ENCODE data around the gene C6orf136.

Gene C6orf136

GRCh38 chr6:30611150-30611855 lies 35.6 kb upstream of the C6orf136 start:
- H3K27ac ChIP-seq (ENCODE audit: low read depth, low read length), result no peak overlapping the region

DNA sequence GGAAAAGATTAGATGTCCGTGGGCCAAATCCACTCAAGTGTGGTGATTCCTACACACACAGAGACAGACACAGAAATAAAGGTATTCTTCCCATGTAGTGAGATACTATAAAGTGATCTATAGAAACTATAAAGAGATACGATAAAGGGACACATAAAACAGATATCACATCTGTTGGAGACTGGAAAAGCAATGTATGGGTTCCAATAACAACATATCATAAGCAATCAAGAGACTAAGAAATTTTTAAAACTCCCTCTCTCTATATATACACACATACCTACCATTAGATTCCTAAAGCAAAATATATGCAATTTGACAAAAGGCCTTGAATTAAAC lies 35.1 kb upstream of the C6orf136 start:
- Histone ChIP-seq H3K27me3 (ENCODE audit: control insufficient read depth, insufficient read depth, low read length) (no peaks in the 10 kb centered on the region), H3K27ac (ENCODE audit: low read depth, low read length) (no peak overlapping the region), H3K4me3 (ENCODE audit: low read depth, low read length) (no peak overlapping the region), H3K9ac (ENCODE audit: low read length) (no peak overlapping the region), H3K9me3 (ENCODE audit: control insufficient read depth, insufficient read depth, low read depth, low read length) (no peaks in the 10 kb centered on the region), H3K36me3 (ENCODE audit: control insufficient read depth, insufficient read depth, low read length) (peaks cover 73% of the 10 kb centered on the region), H3K4me1 (ENCODE audit: control insufficient read depth, insufficient read depth, low read length) (peaks cover 19% of the 10 kb centered on the region)

More at GRCh38 chr6:30611150-30611855, 35.6 kb upstream of the C6orf136 start:
- Histone ChIP-seq H3K4me3 (ENCODE audit: low read depth, low read length) (no peak overlapping the region), H3K27me3 (ENCODE audit: control insufficient read depth, insufficient read depth, low read length) (no peaks in the 10 kb centered on the region), H3K9me3 (ENCODE audit: control insufficient read depth, insufficient read depth, low read depth, low read length) (no peaks in the 10 kb centered on the region), H3K9ac (ENCODE audit: low read length) (no peak overlapping the region), H3K4me1 (ENCODE audit: control insufficient read depth, insufficient read depth, low read length) (peaks cover 19% of the 10 kb centered on the region), H3K36me3 (ENCODE audit: control insufficient read depth, insufficient read depth, low read length) (peaks cover 73% of the 10 kb centered on the region)

DNA sequence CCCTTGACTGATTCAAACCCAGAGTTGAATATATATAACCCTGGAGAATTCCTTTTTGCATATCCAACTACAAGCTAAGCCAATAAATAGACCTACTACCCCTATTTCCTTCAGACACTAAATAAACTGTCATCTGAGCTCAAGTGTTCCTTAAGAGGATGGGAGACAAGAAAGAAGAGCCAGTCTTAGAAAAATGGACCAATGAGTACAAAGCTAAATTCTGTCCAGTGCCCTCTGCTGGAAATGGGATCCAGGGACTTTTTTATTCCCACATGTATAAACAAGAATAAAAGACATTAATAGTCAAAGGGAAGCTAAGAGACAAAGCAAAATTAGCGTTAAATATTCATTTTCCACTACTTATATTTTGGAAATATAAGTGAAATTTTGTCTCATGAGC lies 34.7 kb upstream of the C6orf136 start:
- H3K36me3 ChIP-seq (ENCODE audit: control insufficient read depth, insufficient read depth, low read length), result peaks cover 71% of the 10 kb centered on the region

DNA sequence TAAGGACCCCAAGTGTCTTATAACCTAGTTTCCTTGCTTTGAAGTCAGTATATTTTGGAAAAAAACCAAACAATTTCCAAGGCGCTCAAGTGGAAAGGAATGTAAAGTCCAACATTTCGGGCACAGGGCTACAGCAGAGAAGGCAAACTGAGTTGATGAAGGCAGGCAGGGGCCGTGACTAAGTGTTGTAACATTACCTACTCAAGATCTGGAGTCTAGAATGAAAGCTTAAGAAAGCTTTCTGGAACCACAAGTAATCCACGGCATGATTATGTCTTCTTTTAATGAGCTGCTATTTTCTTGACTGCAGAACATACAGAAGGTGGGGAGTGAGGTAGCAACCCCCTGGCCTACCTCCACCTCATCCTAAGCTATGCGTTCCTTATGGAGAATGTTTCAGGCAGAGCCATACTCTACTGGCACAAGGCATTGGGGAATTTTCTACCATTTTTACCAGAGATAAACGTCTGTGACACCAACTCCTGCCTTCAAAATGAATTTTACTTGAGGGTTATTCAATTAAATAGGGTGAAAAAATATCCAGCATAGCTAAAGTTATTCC lies 34.2 kb upstream of the C6orf136 start:
- no peak overlapping the region for H3K9ac ChIP-seq (ENCODE audit: low read length)
- H3K4me1 ChIP-seq (ENCODE audit: control insufficient read depth, insufficient read depth, low read length), result peaks cover 19% of the 10 kb centered on the region
- no peaks in the 10 kb centered on the region for H3K9me3 ChIP-seq (ENCODE audit: control insufficient read depth, insufficient read depth, low read depth, low read length)
- no peak overlapping the region for H3K4me3 ChIP-seq (ENCODE audit: low read depth, low read length)
- H3K27me3 ChIP-seq (ENCODE audit: control insufficient read depth, insufficient read depth, low read length), result no peaks in the 10 kb centered on the region
- H3K36me3 ChIP-seq (ENCODE audit: control insufficient read depth, insufficient read depth, low read length), result peaks cover 65% of the 10 kb centered on the region
- no peak overlapping the region for H3K27ac ChIP-seq (ENCODE audit: low read depth, low read length)

More for the DNA sequence above, 34.7 kb upstream of the C6orf136 start:
- Histone ChIP-seq H3K9me3 (ENCODE audit: control insufficient read depth, insufficient read depth, low read depth, low read length) (no peaks in the 10 kb centered on the region), H3K4me1 (ENCODE audit: control insufficient read depth, insufficient read depth, low read length) (peaks cover 19% of the 10 kb centered on the region), H3K27ac (ENCODE audit: low read depth, low read length) (no peak overlapping the region), H3K9ac (ENCODE audit: low read length) (no peak overlapping the region), H3K4me3 (ENCODE audit: low read depth, low read length) (no peak overlapping the region), H3K27me3 (ENCODE audit: control insufficient read depth, insufficient read depth, low read length) (no peaks in the 10 kb centered on the region)

DNA sequence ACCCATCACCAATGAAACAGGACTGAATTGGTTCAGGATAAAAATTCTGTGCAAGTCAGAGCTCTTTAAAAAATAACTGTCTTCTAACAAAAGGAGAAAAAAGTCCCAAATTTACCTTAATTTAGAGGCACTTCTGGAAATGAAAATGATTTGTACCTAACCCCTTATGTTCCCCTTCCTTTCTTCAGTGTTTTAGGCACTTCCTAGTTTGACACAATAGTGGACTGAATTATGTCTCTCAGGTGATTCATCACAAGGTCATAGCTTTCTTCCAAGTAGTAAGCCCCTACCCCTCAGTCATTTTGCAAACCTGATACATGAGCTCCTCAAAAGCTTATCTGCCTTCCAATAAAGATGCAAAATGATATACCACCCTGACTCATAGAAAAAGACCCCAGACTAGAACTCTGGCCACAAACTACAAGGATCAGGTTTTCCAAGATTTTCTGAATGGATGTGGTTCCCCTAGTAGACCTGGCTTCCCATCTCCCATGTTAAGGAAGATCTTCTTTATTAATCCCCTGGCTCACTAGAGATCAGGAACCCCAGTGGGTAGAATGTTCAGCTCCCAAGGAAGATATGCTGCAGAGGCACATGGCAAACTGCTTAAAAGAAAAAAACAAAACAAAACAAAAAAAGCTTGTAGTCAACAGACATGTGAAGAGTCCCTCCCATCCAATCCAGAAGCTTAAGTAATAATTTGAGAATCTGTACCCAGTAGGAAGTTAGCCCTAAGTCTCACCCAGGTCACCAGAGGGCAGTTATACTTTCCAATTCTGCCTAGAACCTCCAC lies 33.5 kb upstream of the C6orf136 start:
- H3K9ac ChIP-seq (ENCODE audit: low read length), result no peak overlapping the region
- no peak overlapping the region for H3K4me3 ChIP-seq (ENCODE audit: low read depth, low read length)

DNA sequence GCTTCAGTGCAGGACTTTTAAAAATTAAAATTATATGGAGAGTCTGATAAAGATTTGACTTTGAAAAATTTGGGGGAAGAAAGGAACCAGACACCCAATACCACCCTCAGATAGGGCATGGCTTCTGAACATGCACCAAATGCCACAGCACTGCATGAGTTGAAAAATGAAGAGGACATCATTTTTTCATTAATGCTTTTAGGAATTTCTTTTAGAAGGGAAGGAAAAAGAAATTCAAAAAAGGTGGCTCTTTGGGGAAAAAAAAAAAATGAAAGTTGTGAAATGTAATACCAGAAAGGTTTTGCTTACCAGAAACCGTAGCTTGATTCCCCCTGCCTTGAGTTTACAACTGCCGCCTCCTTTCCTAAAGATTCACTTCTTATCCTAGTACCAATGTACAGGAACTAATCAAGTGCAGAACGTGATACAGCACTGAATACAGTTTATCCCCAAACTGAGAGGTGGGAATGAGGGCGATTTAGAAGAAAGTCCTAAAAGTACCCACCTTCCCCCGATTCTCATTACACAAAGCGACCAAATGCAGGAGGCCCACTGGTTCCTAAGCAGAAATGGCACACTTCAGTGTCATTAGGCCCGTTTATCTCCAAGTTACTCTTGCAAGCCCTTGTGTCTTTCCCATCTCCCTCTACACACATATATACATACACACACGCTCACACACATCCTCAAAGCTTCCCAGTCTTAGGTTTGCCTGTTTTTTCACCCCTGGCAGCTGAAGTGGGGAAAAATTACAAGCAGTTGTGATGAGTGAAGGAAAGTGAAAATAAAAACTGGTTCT lies 32.7 kb upstream of the C6orf136 start:
- Histone ChIP-seq H3K9me3 (ENCODE audit: control insufficient read depth, insufficient read depth, low read depth, low read length) (no peaks in the 10 kb centered on the region), H3K27me3 (ENCODE audit: control insufficient read depth, insufficient read depth, low read length) (no peaks in the 10 kb centered on the region), H3K27ac (ENCODE audit: low read depth, low read length) (peak overlapping the region; percentile 23; the same call in 1 of the 2 replicates), H3K36me3 (ENCODE audit: control insufficient read depth, insufficient read depth, low read length) (peaks cover 52% of the 10 kb centered on the region), H3K4me1 (ENCODE audit: control insufficient read depth, insufficient read depth, low read length) (peaks cover 23% of the 10 kb centered on the region), H3K9ac (ENCODE audit: low read length) (peak overlapping the region; percentile 44), H3K4me3 (ENCODE audit: low read depth, low read length) (peak overlapping the region; percentile 82)

More for the DNA sequence above, 33.5 kb upstream of the C6orf136 start:
- Histone ChIP-seq H3K9me3 (ENCODE audit: control insufficient read depth, insufficient read depth, low read depth, low read length) (no peaks in the 10 kb centered on the region), H3K27ac (ENCODE audit: low read depth, low read length) (no peak overlapping the region), H3K27me3 (ENCODE audit: control insufficient read depth, insufficient read depth, low read length) (no peaks in the 10 kb centered on the region), H3K4me1 (ENCODE audit: control insufficient read depth, insufficient read depth, low read length) (peaks cover 21% of the 10 kb centered on the region), H3K36me3 (ENCODE audit: control insufficient read depth, insufficient read depth, low read length) (peaks cover 59% of the 10 kb centered on the region)

DNA sequence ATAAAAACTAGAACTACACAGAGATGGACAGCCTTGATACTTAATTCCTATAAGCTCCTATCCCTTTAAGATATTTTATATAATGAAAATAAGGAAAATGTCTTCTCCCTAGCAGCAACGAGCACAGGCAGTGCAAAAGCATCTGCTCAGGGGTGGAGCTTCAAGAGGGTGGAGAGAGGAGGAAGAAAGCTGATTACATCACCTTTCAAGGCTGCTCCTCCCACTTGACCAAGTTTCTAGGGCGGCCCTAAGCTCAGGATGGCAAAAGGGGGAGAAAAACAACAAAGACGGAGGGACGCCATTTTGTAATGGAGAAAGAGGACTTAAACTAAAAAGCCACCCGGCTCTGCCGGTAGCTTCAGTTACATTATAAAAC lies 32.1 kb upstream of the C6orf136 start:
- Histone ChIP-seq H3K4me3 (ENCODE audit: low read depth, low read length) (peak overlapping the region; percentile 82), H3K9me3 (ENCODE audit: control insufficient read depth, insufficient read depth, low read depth, low read length) (no peaks in the 10 kb centered on the region), H3K4me1 (ENCODE audit: control insufficient read depth, insufficient read depth, low read length) (peaks cover 23% of the 10 kb centered on the region), H3K9ac (ENCODE audit: low read length) (peak overlapping the region; percentile 98), H3K36me3 (ENCODE audit: control insufficient read depth, insufficient read depth, low read length) (peaks cover 52% of the 10 kb centered on the region), H3K27me3 (ENCODE audit: control insufficient read depth, insufficient read depth, low read length) (no peaks in the 10 kb centered on the region), H3K27ac (ENCODE audit: low read depth, low read length) (peak overlapping the region; percentile 96)

DNA sequence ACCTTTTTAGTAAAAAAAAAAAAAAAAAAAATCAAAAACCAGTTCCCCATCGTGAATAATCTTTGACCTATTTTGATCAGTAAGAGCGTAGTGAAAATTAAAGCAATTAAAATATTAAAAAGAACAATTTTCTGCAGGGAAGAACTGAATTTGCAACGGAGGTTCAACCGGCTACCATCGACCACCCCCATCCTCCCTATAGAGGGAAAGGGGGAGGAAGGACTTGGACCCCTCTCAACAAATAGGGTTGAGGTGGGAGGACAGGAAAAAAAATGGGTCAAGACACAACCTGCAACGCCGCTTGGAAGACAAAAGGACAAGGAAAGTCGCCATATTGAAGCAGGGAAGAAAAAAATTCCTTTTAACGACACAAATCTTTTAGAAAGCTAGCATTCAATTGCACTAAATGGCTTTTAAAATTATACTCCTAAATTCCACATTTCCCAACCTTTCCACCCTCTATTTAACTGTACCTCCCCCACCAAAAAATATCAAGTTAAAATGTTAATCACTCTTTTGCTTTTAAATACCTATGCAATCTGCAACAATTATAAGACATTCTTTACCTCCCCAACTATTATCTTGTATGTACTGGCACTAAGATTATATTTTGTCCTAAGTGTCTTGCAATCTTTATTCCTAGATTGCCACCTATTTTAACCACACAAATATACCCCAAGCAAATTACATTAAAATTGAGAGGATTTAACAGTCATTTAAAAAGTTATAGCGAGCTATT lies 31.5 kb upstream of the C6orf136 start:
- H3K4me3 ChIP-seq (ENCODE audit: low read depth, low read length), result peak overlapping the region; percentile 82
- H3K27me3 ChIP-seq (ENCODE audit: control insufficient read depth, insufficient read depth, low read length), result no peaks in the 10 kb centered on the region
- H3K4me1 ChIP-seq (ENCODE audit: control insufficient read depth, insufficient read depth, low read length), result peaks cover 23% of the 10 kb centered on the region
- H3K36me3 ChIP-seq (ENCODE audit: control insufficient read depth, insufficient read depth, low read length), result peaks cover 46% of the 10 kb centered on the region
- peak overlapping the region; percentile 96 for H3K27ac ChIP-seq (ENCODE audit: low read depth, low read length)
- no peaks in the 10 kb centered on the region for H3K9me3 ChIP-seq (ENCODE audit: control insufficient read depth, insufficient read depth, low read depth, low read length)
- peak overlapping the region; percentile 98 for H3K9ac ChIP-seq (ENCODE audit: low read length)

GRCh38 chr6:30615958-30616810 lies 30.7 kb upstream of the C6orf136 start:
- H3K9ac ChIP-seq (ENCODE audit: low read length), result peak overlapping the region; percentile 98
- peak overlapping the region; percentile 96 for H3K27ac ChIP-seq (ENCODE audit: low read depth, low read length)
- H3K9me3 ChIP-seq (ENCODE audit: control insufficient read depth, insufficient read depth, low read depth, low read length), result no peaks in the 10 kb centered on the region
- H3K4me3 ChIP-seq (ENCODE audit: low read depth, low read length), result peak overlapping the region; percentile 82
- H3K4me1 ChIP-seq (ENCODE audit: control insufficient read depth, insufficient read depth, low read length), result peaks cover 23% of the 10 kb centered on the region
- no peaks in the 10 kb centered on the region for H3K27me3 ChIP-seq (ENCODE audit: control insufficient read depth, insufficient read depth, low read length)
- peaks cover 42% of the 10 kb centered on the region for H3K36me3 ChIP-seq (ENCODE audit: control insufficient read depth, insufficient read depth, low read length)
